ENCODE data around the gene KRTAP10-6.

- TF ChIP-seq CTCF (IDR thresholded peaks at IDR 0.05; ENCODE audit: insufficient read depth, low read length) (no peak), SPI1 (IDR thresholded peaks at IDR 0.05; ENCODE audit: borderline replicate concordance, low read depth) (no peak), REST (IDR thresholded peaks at IDR 0.05; ENCODE audit: insufficient replicate concordance, low read depth) (no peak), GABPA (IDR thresholded peaks at IDR 0.05; ENCODE audit: low read depth) (no peak), POLR2AphosphoS5 (IDR thresholded peaks at IDR 0.05; ENCODE audit: low read depth) (no peak)
Observed at GRCh38 chr21:44571296-44571695, 21.0 kb downstream of the KRTAP10-6 start.

Data from HL-60 (cell line).